HepG2 (cell line): Measurements from ENCODE around the gene CLMP.

Experiments used
- CTCF ChIP-seq: sonication (generic); formaldehyde crosslinking; IDR thresholded peaks from 2 replicates; pipeline ENCODE4 v1.5.0; 2020; ENCODE audit warnings: mild to moderate bottlenecking, missing genetic modification reagents, moderate library complexity
- PBX3 ChIP-seq: sonication (generic); formaldehyde crosslinking; IDR thresholded peaks from 2 replicates; pipeline ENCODE4 v1.8.1; 2023; ENCODE audit warnings: missing genetic modification reagents, inconsistent platforms, borderline replicate concordance
- ZNF276 ChIP-seq: sonication (generic); formaldehyde crosslinking; IDR thresholded peaks from 2 replicates; pipeline ENCODE4 v1.4.0; 2020; ENCODE audit warnings: mild to moderate bottlenecking, low read depth, missing genetic modification reagents
- ZNF280D ChIP-seq: sonication (generic); formaldehyde crosslinking; IDR thresholded peaks from 2 replicates; pipeline ENCODE4 v1.5.1; 2020; ENCODE audit warnings: mild to moderate bottlenecking, missing genetic modification reagents

GRCh38 chr11:123072762-123073161 is 122.3 kb downstream of the CLMP start:
- TF ChIP-seq PBX3 (CRISPR knock-in tag) (no peak), ZNF276 (no peak), CTCF (no peak), ZNF280D (CRISPR knock-in tag) (no peak)
